ENCODE results near the gene SELENOW. TPM values are rescaled to one million over a fixed set of nuclear protein-coding genes. Genes with fewer than 3 reads are reported as not detected.
"Not testable (repeated sequence)": the region's sequence is repeated elsewhere in the genome, so short reads cannot be mapped to it uniquely, and the experiment has no call there.

SELENOW gene
- total RNA-seq, 1 donor, result 122 TPM

DNA sequence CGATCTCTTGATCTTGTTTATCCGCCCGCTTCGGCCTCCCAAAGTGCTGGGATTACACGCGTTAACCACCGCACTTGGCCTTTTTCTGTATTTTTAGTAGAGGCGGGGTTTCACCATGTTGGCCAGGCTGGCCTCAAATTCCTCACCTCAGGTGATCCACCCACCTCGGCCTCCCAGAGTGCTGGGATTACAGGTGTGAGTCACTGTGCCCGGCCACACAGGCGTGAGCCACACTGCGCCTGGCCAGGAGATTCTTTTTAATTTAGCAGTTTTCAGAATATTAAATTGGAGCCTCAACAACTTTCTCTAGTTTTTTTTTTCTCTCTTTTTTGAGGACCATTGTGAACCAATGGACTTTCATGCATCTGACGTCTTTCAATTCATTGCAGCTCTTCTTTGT is 11.3 kb downstream of the SELENOW start:
- not testable (repeated sequence) for H3K4me1 ChIP-seq (ENCODE audit: insufficient read depth, low read length); H3K27me3 ChIP-seq (ENCODE audit: insufficient read depth, low read length); H3K4me3 ChIP-seq (ENCODE audit: low read length); H3K9me3 ChIP-seq (ENCODE audit: low read depth, low read length)

DNA sequence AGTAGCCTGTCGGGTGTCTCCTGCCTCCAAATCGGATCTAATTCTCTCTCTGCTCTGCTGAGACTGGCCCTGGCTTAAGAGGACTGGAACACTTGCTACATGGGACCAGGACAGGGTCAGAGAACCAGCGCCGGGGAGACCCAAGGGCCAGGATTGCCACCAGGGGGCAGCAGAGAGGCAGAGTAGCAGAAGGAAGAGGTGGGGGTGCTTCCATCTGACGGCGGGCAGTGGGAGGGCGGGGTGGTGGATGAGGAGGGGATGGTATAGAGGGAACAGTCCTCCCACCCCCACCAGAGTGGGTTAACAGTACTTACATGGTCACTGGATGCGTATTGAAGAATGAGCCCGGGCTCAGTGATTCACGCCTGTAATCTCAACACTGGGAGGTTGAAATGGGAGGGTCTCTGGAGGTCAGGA is 11.9 kb downstream of the SELENOW start:
- Histone ChIP-seq H3K27me3 (ENCODE audit: insufficient read depth, low read length) (no peaks in the 10 kb centered on the region), H3K4me1 (ENCODE audit: insufficient read depth, low read length) (no peaks in the 10 kb centered on the region), H3K4me3 (ENCODE audit: low read length) (no peak overlapping the region), H3K9me3 (ENCODE audit: low read depth, low read length) (no peaks in the 10 kb centered on the region)

DNA sequence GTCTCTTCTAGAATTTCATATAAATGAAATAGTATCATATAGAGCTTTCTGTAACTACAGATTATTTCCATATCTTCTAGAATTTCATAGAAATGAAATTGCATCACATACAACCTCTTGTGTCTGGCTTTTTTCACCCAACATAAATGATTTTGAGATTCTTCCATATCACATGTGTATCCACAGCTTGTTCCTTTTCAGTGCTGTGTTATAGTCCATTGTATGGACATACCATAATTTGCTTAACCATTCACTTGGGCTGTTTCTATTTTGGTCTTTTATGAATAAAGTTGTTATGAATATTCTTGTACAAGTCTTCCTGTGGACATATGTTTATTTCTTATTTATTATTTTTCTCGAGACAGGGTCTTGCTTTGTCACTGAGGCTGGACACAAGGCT is 14.1 kb downstream of the SELENOW start:
- no peaks in the 10 kb centered on the region for H3K9me3 ChIP-seq (ENCODE audit: low read depth, low read length)
- no peak overlapping the region for H3K4me3 ChIP-seq (ENCODE audit: low read length)
- no peaks in the 10 kb centered on the region for H3K4me1 ChIP-seq (ENCODE audit: insufficient read depth, low read length)
- H3K27me3 ChIP-seq (ENCODE audit: insufficient read depth, low read length), result no peaks in the 10 kb centered on the region

DNA sequence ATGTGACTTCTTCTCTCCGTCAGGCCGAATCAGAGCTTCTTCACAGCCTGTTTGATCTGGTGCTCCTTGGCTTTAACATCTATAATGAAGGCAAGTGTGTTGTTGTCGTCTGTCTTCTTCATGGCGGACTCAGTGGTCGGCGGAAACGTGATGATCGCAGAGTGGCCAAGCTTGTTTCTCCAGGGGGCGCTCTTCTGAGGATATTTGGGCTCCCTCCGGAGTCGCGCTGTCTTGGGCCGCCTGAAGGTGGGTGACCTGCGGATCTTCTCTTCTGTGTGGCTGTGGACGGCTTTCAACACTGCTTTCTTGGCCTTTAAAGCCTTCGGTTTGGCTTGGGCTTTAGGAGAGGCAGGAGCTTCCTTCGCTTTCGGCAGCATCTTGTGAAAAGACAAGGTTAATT is 16.0 kb downstream of the SELENOW start:
- Histone ChIP-seq H3K9me3 (ENCODE audit: low read depth, low read length) (no peaks in the 10 kb centered on the region), H3K4me1 (ENCODE audit: insufficient read depth, low read length) (no peaks in the 10 kb centered on the region), H3K4me3 (ENCODE audit: low read length) (no peak overlapping the region), H3K27me3 (ENCODE audit: insufficient read depth, low read length) (no peaks in the 10 kb centered on the region)

DNA sequence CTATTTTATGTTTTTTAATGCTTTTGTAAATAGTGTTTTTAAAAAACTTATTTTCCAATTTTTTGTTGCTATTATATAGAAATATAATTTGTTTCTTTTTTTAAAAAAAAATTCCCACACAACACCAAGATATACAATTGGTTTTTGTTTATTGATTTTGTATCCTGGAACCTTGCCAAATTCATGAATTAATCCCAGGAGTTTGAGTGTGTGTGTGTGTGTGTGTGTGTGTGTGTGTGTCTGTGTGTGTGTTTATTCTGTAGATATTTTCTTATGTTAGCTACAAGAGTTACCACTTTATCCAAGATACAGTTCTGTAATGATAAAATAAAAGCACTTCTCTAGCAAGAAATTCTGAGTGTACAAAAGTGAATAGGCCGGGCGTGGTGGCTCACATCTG is 18.3 kb downstream of the SELENOW start:
- Histone ChIP-seq H3K4me1 (ENCODE audit: insufficient read depth, low read length) (no peaks in the 10 kb centered on the region), H3K9me3 (ENCODE audit: low read depth, low read length) (no peaks in the 10 kb centered on the region), H3K27me3 (ENCODE audit: insufficient read depth, low read length) (no peaks in the 10 kb centered on the region), H3K4me3 (ENCODE audit: low read length) (no peak overlapping the region)

DNA sequence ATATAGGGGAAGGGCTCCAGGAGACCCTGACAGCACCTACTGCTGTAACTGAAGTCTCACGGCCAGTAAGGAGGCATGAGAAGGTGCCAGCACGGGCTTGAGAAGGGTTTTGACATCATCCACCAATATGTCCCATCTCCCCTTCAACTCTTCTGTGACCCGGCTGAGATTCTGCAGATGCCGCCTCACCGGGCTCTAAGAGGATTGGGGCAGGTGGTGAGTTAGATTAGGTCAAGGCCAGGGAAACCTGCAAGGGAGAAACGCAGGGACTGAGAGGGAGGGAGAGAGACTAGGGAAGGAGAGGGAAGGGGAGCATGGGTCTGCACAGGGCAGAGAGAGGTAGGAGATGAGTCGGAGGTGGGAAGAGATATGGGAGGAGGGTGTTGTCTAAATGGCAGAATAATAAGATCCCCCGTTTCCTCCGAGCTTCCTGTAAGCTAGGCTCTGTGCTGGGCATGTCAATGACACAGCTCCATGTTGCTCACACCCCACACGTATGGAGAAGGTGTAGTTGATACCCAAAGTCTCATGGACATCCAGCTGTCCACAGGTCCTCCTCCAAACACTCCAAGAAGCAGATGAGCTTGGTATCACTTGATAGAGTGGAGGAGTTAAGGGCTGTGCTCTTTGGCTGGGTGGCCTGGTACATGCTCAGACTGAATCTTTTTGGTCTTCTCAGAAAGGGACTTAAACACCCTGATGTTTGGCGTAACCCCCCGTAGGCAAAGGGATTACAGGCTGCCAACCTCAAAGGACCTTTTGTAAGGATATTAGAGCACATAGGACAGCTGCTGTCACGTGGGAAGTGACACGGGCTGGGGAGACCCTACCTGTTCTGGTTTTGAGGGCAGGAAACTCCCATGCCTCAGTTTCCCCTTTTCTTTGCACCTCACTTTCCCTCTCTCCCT is 19.7 kb downstream of the SELENOW start:
- H3K4me1 ChIP-seq (ENCODE audit: insufficient read depth, low read length), result no peaks in the 10 kb centered on the region
- no peaks in the 10 kb centered on the region for H3K9me3 ChIP-seq (ENCODE audit: low read depth, low read length)
- H3K4me3 ChIP-seq (ENCODE audit: low read length), result no peak overlapping the region
- no peaks in the 10 kb centered on the region for H3K27me3 ChIP-seq (ENCODE audit: insufficient read depth, low read length)

DNA sequence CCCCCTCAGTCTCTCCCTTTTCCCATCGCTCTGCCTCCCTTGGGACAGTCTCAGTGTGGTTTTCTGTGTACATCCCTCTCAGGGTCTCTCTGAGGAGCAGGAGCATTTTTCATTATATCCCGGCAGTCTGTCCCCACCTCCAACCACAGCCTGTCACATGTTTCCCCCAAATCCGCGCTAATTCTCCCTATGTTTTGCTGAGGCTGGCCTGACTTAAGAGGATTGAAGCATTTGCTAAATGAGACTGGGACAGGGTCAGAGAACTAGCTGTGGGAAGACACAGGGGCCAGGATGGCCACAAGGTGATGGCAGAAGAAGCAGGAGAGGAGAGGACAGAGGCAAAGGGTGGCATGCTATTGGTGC is 20.4 kb downstream of the SELENOW start:
- H3K27me3 ChIP-seq (ENCODE audit: insufficient read depth, low read length), result no peaks in the 10 kb centered on the region
- no peaks in the 10 kb centered on the region for H3K9me3 ChIP-seq (ENCODE audit: low read depth, low read length)
- H3K4me3 ChIP-seq (ENCODE audit: low read length), result no peak overlapping the region
- H3K4me1 ChIP-seq (ENCODE audit: insufficient read depth, low read length), result no peaks in the 10 kb centered on the region

DNA sequence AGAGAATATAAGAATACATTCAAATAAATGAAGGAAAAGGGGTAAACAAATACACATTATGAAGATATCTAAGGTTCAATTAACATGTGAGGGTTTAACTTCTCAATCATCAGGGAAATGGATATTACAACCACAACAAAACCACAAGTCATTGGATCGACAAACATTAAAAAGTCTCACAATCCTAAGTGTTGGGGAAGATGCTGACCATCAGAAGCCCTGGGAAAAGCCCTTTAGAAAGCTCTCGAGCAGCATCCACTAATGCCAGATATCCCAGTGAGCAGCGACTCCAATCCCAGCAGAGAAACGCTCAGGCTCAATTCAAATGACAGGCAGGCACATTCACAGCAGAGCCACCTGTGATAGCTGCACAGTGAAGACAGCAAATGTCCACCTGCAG is 22.8 kb downstream of the SELENOW start:
- no peaks in the 10 kb centered on the region for H3K27me3 ChIP-seq (ENCODE audit: insufficient read depth, low read length)
- no peaks in the 10 kb centered on the region for H3K9me3 ChIP-seq (ENCODE audit: low read depth, low read length)
- no peak overlapping the region for H3K4me3 ChIP-seq (ENCODE audit: low read length)
- H3K4me1 ChIP-seq (ENCODE audit: insufficient read depth, low read length), result no peaks in the 10 kb centered on the region

DNA sequence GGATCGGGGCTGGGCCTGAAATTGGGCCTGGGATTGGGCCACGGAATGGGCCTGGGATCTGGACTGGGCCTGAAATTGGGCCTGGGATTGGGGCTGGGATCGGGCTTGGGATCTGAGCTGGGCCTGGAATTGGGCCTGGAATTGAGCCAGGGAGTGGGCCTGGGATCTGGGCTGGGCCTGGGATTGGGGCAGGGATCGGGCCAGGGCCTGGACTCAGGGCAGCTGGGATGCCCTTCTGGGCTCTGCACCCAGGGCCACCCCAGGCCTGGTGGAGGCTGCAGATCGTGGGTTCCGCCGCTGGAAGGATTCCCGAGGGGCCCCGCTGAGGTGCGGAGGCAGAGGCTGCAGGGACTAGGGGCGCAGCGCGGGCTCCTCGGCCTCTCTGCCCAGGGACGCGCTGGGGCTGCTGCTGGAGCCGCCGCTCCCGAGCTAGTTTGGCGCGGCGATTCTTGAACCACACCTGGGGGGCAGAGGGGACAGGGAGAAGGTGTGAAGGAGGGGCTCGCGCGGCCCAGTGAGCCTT is 24.1 kb downstream of the SELENOW start:
- no peaks in the 10 kb centered on the region for H3K4me1 ChIP-seq (ENCODE audit: insufficient read depth, low read length)
- H3K27me3 ChIP-seq (ENCODE audit: insufficient read depth, low read length), result no peaks in the 10 kb centered on the region
- no peaks in the 10 kb centered on the region for H3K9me3 ChIP-seq (ENCODE audit: low read depth, low read length)
- H3K4me3 ChIP-seq (ENCODE audit: low read length), result no peak overlapping the region

DNA sequence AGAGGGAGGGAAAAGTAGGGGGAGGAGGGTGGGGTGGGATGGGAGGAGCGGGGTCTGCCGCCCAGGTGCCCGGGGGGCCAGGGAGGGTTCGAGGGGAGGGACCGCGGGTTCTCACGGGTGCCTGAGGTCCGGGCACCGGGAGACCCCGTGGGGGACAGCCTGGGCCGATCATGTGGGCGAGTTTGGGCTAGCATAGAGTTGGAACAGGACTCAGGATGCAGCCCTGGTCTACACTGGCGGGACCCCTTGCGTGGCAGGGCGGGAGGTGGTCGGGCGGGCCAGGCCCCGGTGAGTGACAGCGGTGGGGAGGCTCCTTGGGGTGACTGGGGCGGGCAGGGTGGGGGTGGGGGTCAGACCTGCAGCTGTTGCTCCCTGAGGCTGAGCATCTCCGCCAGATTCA is 24.6 kb downstream of the SELENOW start:
- not testable (repeated sequence) for H3K4me3 ChIP-seq (ENCODE audit: low read length); H3K9me3 ChIP-seq (ENCODE audit: low read depth, low read length); H3K4me1 ChIP-seq (ENCODE audit: insufficient read depth, low read length); H3K27me3 ChIP-seq (ENCODE audit: insufficient read depth, low read length)

DNA sequence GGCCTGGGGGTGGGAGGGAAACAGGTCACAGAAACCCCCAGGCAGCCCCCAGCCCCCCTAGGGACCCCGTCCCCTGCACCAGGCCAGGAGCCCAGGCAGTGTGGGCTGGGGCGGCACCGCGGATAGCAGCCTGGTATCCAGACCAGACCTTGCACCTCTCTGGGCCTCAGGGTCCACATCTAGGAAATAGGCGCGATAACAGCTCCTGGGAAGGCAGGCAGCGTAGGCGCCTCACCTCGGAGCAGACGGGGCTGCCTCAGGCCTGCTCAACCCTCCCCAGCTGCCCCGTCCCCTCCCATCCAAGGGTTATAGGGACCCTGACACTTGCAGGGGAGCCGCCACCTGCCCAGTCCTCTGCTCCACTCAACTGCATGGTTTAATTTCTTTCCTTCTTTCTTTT is 25.2 kb downstream of the SELENOW start:
- H3K9me3 ChIP-seq (ENCODE audit: low read depth, low read length); H3K4me3 ChIP-seq (ENCODE audit: low read length); H3K4me1 ChIP-seq (ENCODE audit: insufficient read depth, low read length); H3K27me3 ChIP-seq (ENCODE audit: insufficient read depth, low read length): not testable (repeated sequence)

DNA sequence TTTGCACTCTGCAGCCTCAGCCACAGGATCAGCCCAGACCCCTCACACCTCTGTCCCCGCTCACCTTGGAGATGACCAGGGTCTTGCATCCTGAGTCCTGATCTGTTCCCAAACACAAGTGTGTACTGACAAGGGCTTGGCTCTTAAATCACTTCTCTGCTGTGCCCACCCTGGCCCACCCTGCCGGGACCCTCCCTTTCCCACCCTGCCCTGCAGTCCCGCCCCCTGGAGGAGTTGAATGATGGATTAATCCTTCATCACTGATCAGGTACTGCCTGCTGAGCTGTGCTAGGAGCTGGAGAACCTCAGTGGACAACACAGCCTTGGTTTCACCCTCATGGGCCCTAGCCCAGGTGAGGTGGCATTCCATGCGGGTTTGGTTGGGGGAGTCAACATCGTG is 25.9 kb downstream of the SELENOW start, which contains the start of gene TPRX1:
Gene TPRX1 (minus strand): TSS at position 101 of the 400 bp plus-strand sequence. CDS start 12 bp downstream, at position 89.
- not testable (repeated sequence) for H3K27me3 ChIP-seq (ENCODE audit: insufficient read depth, low read length); H3K4me3 ChIP-seq (ENCODE audit: low read length); H3K9me3 ChIP-seq (ENCODE audit: low read depth, low read length); H3K4me1 ChIP-seq (ENCODE audit: insufficient read depth, low read length)

DNA sequence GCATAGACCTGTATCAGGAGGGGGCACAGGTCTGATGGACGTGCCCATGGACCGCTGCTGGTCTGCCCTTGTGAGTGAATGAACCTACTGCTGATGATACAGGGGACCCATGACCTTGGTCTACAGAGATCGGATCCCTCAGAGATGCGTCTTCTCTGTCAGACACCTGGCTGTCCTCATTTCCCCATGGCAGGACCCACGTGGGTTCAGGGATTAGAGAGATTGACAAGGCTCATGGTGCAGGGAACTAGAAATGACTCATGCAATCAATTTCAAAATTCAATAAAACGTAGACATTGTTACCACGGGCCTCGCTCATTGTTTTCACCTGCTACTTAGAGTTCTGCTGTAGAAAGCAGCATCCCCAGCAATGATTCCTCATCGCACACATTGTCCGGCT is 26.8 kb downstream of the SELENOW start:
- Histone ChIP-seq H3K4me1 (ENCODE audit: insufficient read depth, low read length) (no peaks in the 10 kb centered on the region), H3K27me3 (ENCODE audit: insufficient read depth, low read length) (no peaks in the 10 kb centered on the region), H3K4me3 (ENCODE audit: low read length) (no peak overlapping the region), H3K9me3 (ENCODE audit: low read depth, low read length) (no peaks in the 10 kb centered on the region)

DNA sequence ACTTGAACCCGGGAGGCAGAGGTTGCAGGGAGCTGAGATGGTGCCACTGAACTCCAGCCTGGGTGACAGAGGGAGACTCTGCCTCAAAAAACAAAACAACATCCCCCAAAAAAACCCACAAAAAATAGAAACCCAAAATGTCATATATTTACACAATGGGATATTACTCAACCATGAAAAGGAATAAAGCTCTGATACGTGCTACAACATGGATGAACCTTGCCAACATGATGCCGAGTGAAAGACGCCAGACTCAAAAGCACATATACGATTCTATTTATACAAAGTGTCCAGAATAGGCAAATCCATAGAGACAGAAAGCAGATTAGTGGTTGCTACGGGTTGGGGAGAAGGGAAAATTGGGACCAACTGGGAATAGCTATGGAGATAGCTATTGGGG is 27.9 kb downstream of the SELENOW start:
- Histone ChIP-seq H3K9me3 (ENCODE audit: low read depth, low read length) (no peaks in the 10 kb centered on the region), H3K27me3 (ENCODE audit: insufficient read depth, low read length) (no peaks in the 10 kb centered on the region), H3K4me1 (ENCODE audit: insufficient read depth, low read length) (no peaks in the 10 kb centered on the region), H3K4me3 (ENCODE audit: low read length) (no peak overlapping the region)

DNA sequence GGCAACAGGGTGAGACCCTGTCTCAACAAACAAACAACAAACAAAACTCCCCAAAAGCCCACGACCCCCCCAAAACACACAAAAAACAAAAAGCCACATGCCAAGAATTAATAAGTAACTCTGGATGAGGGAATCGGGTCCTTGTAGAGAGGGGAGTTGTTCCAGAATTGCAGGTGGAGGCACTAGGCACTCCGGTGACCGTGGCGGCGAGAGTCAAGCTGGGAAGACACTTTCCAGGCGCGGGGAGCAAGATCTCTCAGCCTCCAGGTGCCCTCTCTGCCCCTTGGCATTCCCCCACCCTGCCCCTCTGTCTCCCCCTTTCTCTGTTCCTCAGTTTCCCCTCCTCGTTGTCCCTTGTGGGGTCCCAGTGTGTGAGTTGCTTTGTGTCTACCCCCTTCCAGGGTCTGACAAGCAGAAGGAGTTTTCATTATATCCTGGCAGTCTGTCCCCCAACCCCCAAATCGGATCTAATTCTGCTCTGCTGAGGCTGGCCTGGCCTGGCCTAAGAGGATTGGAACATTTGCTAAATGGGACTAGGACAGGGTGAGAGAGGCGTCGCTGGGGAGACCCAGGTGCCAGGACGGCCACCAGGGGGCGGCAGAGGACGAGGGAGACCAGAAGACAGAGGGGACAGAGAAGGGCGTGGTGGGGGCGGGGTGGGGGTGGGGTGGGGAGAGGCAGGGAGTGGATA is 34.9 kb downstream of the SELENOW start:
- H3K9me3 ChIP-seq (ENCODE audit: low read depth, low read length), result no peaks in the 10 kb centered on the region
- H3K4me1 ChIP-seq (ENCODE audit: insufficient read depth, low read length), result no peaks in the 10 kb centered on the region
- H3K27me3 ChIP-seq (ENCODE audit: insufficient read depth, low read length), result no peaks in the 10 kb centered on the region
- no peak overlapping the region for H3K4me3 ChIP-seq (ENCODE audit: low read length)

DNA sequence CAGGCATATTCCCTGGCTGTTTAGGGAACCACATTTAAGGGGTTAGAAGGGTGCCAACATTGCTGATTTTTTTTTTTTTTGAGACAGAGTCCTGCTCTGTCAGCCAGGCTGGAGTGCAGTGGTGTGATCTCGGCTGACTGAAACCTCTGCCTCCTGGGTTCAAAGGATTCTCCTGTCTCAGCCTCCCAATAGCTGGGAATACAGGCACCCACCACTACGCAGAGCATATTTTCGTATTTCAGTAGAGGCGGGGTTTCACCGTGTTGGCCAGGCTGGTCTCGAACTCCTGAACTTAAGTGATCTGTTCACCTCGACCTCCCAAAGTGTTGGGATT is 35.5 kb downstream of the SELENOW start:
- Histone ChIP-seq H3K4me3 (ENCODE audit: low read length) (no peak overlapping the region), H3K9me3 (ENCODE audit: low read depth, low read length) (no peaks in the 10 kb centered on the region), H3K27me3 (ENCODE audit: insufficient read depth, low read length) (no peaks in the 10 kb centered on the region), H3K4me1 (ENCODE audit: insufficient read depth, low read length) (no peaks in the 10 kb centered on the region)

Measured in mononuclear cell (primary cell).